Prostate gland (tissue), 2 donors: ENCODE data around the gene FOXR2.

Experiments used
- POLR2A ChIP-seq: fragments of 450-650 bp; IDR thresholded peaks from one replicate; pipeline ENCODE4 v1.6.1; 2016; ENCODE audit warnings: antibody characterized with exemption, mild to moderate bottlenecking
- TF ChIP-seq, protein P1 (sequence below), 4 experiments: fragments of 200-600 bp in 2 of 4; fragments of 450-650 bp in 2 of 4; sonication (generic) in 2 of 4; IDR thresholded peaks; 1 replicate in 3 of 4; 2 replicates in 1 of 4; pipeline ENCODE4 v1.5.1; 2016 to 2019; ENCODE audit warnings: antibody characterized with exemption in 4 of 4, mild to moderate bottlenecking in 2 of 4, moderate library complexity in 2 of 4

DNA sequence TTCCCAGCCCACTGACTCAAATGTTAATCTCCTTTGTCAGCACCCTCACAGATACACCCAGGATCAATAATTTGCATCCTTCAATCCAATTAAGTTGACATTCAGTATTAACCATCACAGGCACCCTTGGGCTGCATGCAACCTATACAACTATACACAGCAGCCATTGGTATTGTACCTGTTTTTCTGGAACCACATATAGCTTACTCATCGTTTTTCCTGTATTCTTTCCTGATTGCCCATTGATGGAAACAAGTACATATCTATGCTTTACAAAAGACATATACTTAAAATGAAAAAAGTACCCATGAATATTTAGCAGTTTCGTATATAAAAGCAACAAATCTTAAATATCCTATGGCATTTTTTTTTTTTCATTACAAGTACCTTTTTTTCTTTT, 3.7 kb upstream of the FOXR2 start:
- TF ChIP-seq, protein P1, sequence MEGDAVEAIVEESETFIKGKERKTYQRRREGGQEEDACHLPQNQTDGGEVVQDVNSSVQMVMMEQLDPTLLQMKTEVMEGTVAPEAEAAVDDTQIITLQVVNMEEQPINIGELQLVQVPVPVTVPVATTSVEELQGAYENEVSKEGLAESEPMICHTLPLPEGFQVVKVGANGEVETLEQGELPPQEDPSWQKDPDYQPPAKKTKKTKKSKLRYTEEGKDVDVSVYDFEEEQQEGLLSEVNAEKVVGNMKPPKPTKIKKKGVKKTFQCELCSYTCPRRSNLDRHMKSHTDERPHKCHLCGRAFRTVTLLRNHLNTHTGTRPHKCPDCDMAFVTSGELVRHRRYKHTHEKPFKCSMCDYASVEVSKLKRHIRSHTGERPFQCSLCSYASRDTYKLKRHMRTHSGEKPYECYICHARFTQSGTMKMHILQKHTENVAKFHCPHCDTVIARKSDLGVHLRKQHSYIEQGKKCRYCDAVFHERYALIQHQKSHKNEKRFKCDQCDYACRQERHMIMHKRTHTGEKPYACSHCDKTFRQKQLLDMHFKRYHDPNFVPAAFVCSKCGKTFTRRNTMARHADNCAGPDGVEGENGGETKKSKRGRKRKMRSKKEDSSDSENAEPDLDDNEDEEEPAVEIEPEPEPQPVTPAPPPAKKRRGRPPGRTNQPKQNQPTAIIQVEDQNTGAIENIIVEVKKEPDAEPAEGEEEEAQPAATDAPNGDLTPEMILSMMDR (IDR thresholded peaks at IDR 0.05) = no peak
- TF ChIP-seq POLR2A = no peak
